WTC11 (cell line): ENCODE data around the gene CCDC30. TPM values are rescaled to one million over a fixed set of nuclear protein-coding genes. Genes with fewer than 3 reads are reported as not detected.

Experiments used
- ATAC-seq: fragments of 200-7000 bp; cut with Tn5 transposase; 2 replicates; pipeline ENCODE4 v1.10.0; 2021; ENCODE audit warnings: mild to moderate bottlenecking, moderate library complexity
- CTCF ChIA-PET: fragments of 300-600 bp; sonication (Branson Sonifier 250); formaldehyde crosslinking; loops from one replicate; lab custom pipeline; 2021; ENCODE audit warnings: antibody characterized with exemption; lab: Charles Lee
- POLR2A ChIA-PET: fragments of 350-600 bp; sonication (Branson Sonifier 250); formaldehyde crosslinking; loops from one replicate; lab custom pipeline; 2021; ENCODE audit warnings: antibody characterized with exemption; lab: Charles Lee
- DNase-seq: peaks from one replicate; pipeline ENCODE4 v3.0.0; 2021; ENCODE audit warnings: low spot score
- H3K27ac Mint-ChIP-seq: 2 replicates; pipeline ENCODE4 v1.8.0; 2021; ENCODE audit warnings: mixed read lengths
- H3K27me3 Mint-ChIP-seq: 2 replicates; pipeline ENCODE4 v1.8.0; 2021; ENCODE audit warnings: low read depth, mild to moderate bottlenecking, moderate library complexity, mixed read lengths
- H3K36me3 Mint-ChIP-seq: 2 replicates; pipeline ENCODE4 v1.8.0; 2021; ENCODE audit warnings: mixed read lengths
- H3K4me1 Mint-ChIP-seq: 2 replicates; pipeline ENCODE4 v1.8.0; 2022; ENCODE audit warnings: mixed read lengths
- H3K4me3 Mint-ChIP-seq: 2 replicates; pipeline ENCODE4 v1.8.0; 2021; ENCODE audit warnings: mild to moderate bottlenecking, moderate library complexity, mixed read lengths
- H3K9me3 Mint-ChIP-seq: 2 replicates; pipeline ENCODE4 v1.8.0; 2021; ENCODE audit warnings: mixed read lengths
- ATF6 ChIP-seq: sonication (generic); formaldehyde crosslinking; IDR thresholded peaks from 2 replicates; pipeline ENCODE4 v1.8.1; 2023; ENCODE audit warnings: mild to moderate bottlenecking, missing genetic modification reagents
- CBFB ChIP-seq: sonication (generic); formaldehyde crosslinking; IDR thresholded peaks from 2 replicates; pipeline ENCODE4 v1.8.1; 2022; ENCODE audit warnings: mild to moderate bottlenecking, low read depth, missing genetic modification reagents
- E2F1 ChIP-seq: sonication (generic); formaldehyde crosslinking; IDR thresholded peaks from 2 replicates; pipeline ENCODE4 v1.8.0; 2022; ENCODE audit warnings: mild to moderate bottlenecking, missing genetic modification reagents
- E2F4 ChIP-seq: sonication (generic); formaldehyde crosslinking; IDR thresholded peaks from 2 replicates; pipeline ENCODE4 v1.8.1; 2022; ENCODE audit warnings: low read depth, mild to moderate bottlenecking, moderate library complexity, missing genetic modification reagents, borderline replicate concordance
- ETV6 ChIP-seq: sonication (generic); formaldehyde crosslinking; IDR thresholded peaks from 2 replicates; pipeline ENCODE4 v1.8.1; 2022; ENCODE audit warnings: mild to moderate bottlenecking, missing genetic modification reagents
- FOXP1 ChIP-seq: sonication (generic); formaldehyde crosslinking; IDR thresholded peaks from 2 replicates; pipeline ENCODE4 v1.8.0; 2022; ENCODE audit warnings: missing genetic modification reagents, mild to moderate bottlenecking, moderate library complexity, borderline replicate concordance
- GRHL2 ChIP-seq: fragments of 250-450 bp; sonication (Bioruptor Pico); IDR thresholded peaks from 2 replicates; pipeline ENCODE4 v1.8.0; 2022; ENCODE audit warnings: mild to moderate bottlenecking, moderate library complexity; ENCODE audit not compliant: insufficient replicate concordance, severe bottlenecking
- JUN ChIP-seq: sonication (generic); formaldehyde crosslinking; IDR thresholded peaks from 2 replicates; pipeline ENCODE4 v1.8.0; 2023; ENCODE audit warnings: mild to moderate bottlenecking, missing genetic modification reagents
- KAT7 ChIP-seq: sonication (generic); formaldehyde crosslinking; IDR thresholded peaks from 2 replicates; pipeline ENCODE4 v1.8.1; 2023; ENCODE audit warnings: missing genetic modification reagents, mild to moderate bottlenecking, borderline replicate concordance
- MYBL2 ChIP-seq: sonication (generic); formaldehyde crosslinking; IDR thresholded peaks from 2 replicates; pipeline ENCODE4 v1.8.1; 2023; ENCODE audit warnings: mild to moderate bottlenecking, moderate library complexity, missing genetic modification reagents
- SOX15 ChIP-seq: fragments of 250-450 bp; sonication (Bioruptor Pico); IDR thresholded peaks from 2 replicates; pipeline ENCODE4 v1.9.0; 2021; ENCODE audit warnings: mild to moderate bottlenecking
- TEAD4 ChIP-seq: sonication (generic); formaldehyde crosslinking; IDR thresholded peaks from 2 replicates; pipeline ENCODE4 v1.8.0; 2022; ENCODE audit warnings: mild to moderate bottlenecking, missing genetic modification reagents
- USF2 ChIP-seq: sonication (generic); formaldehyde crosslinking; IDR thresholded peaks from 2 replicates; pipeline ENCODE4 v1.8.1; 2023; ENCODE audit warnings: mild to moderate bottlenecking, missing genetic modification reagents, moderate library complexity
- ZBTB43 ChIP-seq: sonication (generic); formaldehyde crosslinking; IDR thresholded peaks from 2 replicates; pipeline ENCODE4 v1.8.1; 2023; ENCODE audit warnings: mild to moderate bottlenecking, missing genetic modification reagents
- ZNF219 ChIP-seq: sonication (generic); formaldehyde crosslinking; IDR thresholded peaks from 2 replicates; pipeline ENCODE4 v1.8.0; 2023; ENCODE audit warnings: missing genetic modification reagents, mild to moderate bottlenecking, borderline replicate concordance
- ZNF317 ChIP-seq: sonication (generic); formaldehyde crosslinking; IDR thresholded peaks from 2 replicates; pipeline ENCODE4 v1.8.1; 2023; ENCODE audit warnings: low read depth, mild to moderate bottlenecking, moderate library complexity, missing genetic modification reagents, borderline replicate concordance
- ZNF416 ChIP-seq: fragments of 250-450 bp; sonication (Bioruptor Pico); IDR thresholded peaks from 2 replicates; pipeline ENCODE4 v1.9.0; 2021; ENCODE audit warnings: mild to moderate bottlenecking, inconsistent platforms
- ZNF423 ChIP-seq: fragments of 250-450 bp; sonication (Bioruptor Pico); IDR thresholded peaks from 2 replicates; pipeline ENCODE4 v2.1.2; 2022; ENCODE audit warnings: mild to moderate bottlenecking, moderate library complexity
- total RNA-seq: library from RNA; stranded (reverse); gene quantifications from 3 replicates; pipeline ENCODE4 v1.2.3, GENCODE V29; 2021
- TF ChIP-seq, protein P1 (sequence below): fragments of 250-450 bp; sonication (Bioruptor Pico); IDR thresholded peaks from 2 replicates; pipeline ENCODE4 v1.9.0; 2021; ENCODE audit warnings: mild to moderate bottlenecking, borderline replicate concordance
- TF ChIP-seq, protein P2 (sequence below): sonication (generic); formaldehyde crosslinking; IDR thresholded peaks from 2 replicates; pipeline ENCODE4 v1.8.1; 2022; ENCODE audit warnings: mild to moderate bottlenecking, missing genetic modification reagents, moderate library complexity, borderline replicate concordance
- TF ChIP-seq, protein P3 (sequence below): sonication (generic); formaldehyde crosslinking; conservative IDR thresholded peaks from 2 replicates; pipeline ENCODE4 v1.8.1; 2023; ENCODE audit warnings: mild to moderate bottlenecking, low read depth, missing genetic modification reagents, moderate library complexity

The CCDC30 gene
- total RNA-seq, 1 experiment from 2014 or later = 0.92 TPM

DNA sequence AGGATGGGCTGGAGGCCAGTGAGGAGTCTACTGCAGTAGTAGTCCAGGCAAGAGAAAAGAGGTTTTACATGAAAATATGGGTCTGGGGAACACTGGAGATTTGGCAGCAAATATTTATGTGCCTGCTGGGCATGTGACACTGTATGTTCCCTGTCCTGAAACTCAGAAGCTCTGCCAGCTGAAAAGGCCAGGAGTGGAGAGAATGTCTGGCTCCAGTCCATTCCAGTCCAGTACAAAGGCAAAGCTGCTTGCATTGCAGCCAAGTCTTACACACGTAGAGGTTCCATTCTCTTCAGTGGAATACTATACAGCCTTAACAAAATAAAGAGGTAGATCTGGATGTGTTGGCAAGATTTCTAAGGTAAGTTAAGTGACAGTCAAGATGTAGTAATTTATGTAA is 211.6 kb downstream of the CCDC30 start:
- Mint-ChIP-seq H3K36me3 (peaks cover 36% of the 10 kb centered on the region), H3K4me3 (no peak overlapping the region), H3K4me1 (no peaks in the 10 kb centered on the region), H3K27ac (no peak overlapping the region), H3K9me3 (no peaks in the 10 kb centered on the region), H3K27me3 (no peaks in the 10 kb centered on the region)
- DNase-seq = no peak
- ChIA-PET POLR2A (no interaction called here), CTCF (no interaction called here)
- no peak for TF ChIP-seq CBFB (CRISPR knock-in tag)
- TF ChIP-seq ZNF219 (CRISPR knock-in tag) = no peak
- no peak for TF ChIP-seq TEAD4 (CRISPR knock-in tag)
- TF ChIP-seq E2F1 (CRISPR knock-in tag) = no peak
- TF ChIP-seq, protein P1, sequence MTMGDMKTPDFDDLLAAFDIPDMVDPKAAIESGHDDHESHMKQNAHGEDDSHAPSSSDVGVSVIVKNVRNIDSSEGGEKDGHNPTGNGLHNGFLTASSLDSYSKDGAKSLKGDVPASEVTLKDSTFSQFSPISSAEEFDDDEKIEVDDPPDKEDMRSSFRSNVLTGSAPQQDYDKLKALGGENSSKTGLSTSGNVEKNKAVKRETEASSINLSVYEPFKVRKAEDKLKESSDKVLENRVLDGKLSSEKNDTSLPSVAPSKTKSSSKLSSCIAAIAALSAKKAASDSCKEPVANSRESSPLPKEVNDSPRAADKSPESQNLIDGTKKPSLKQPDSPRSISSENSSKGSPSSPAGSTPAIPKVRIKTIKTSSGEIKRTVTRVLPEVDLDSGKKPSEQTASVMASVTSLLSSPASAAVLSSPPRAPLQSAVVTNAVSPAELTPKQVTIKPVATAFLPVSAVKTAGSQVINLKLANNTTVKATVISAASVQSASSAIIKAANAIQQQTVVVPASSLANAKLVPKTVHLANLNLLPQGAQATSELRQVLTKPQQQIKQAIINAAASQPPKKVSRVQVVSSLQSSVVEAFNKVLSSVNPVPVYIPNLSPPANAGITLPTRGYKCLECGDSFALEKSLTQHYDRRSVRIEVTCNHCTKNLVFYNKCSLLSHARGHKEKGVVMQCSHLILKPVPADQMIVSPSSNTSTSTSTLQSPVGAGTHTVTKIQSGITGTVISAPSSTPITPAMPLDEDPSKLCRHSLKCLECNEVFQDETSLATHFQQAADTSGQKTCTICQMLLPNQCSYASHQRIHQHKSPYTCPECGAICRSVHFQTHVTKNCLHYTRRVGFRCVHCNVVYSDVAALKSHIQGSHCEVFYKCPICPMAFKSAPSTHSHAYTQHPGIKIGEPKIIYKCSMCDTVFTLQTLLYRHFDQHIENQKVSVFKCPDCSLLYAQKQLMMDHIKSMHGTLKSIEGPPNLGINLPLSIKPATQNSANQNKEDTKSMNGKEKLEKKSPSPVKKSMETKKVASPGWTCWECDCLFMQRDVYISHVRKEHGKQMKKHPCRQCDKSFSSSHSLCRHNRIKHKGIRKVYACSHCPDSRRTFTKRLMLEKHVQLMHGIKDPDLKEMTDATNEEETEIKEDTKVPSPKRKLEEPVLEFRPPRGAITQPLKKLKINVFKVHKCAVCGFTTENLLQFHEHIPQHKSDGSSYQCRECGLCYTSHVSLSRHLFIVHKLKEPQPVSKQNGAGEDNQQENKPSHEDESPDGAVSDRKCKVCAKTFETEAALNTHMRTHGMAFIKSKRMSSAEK (CRISPR knock-in tag) = no peak
- no peak for TF ChIP-seq ETV6 (CRISPR knock-in tag)
- TF ChIP-seq ZNF416 (CRISPR knock-in tag) = no peak
- no peak for TF ChIP-seq GRHL2 (CRISPR knock-in tag)
- no peak for TF ChIP-seq ZNF423
- TF ChIP-seq, protein P2, sequence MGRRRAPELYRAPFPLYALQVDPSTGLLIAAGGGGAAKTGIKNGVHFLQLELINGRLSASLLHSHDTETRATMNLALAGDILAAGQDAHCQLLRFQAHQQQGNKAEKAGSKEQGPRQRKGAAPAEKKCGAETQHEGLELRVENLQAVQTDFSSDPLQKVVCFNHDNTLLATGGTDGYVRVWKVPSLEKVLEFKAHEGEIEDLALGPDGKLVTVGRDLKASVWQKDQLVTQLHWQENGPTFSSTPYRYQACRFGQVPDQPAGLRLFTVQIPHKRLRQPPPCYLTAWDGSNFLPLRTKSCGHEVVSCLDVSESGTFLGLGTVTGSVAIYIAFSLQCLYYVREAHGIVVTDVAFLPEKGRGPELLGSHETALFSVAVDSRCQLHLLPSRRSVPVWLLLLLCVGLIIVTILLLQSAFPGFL = no peak
- TF ChIP-seq KAT7 (CRISPR knock-in tag) = no peak
- no peak for TF ChIP-seq E2F4 (CRISPR knock-in tag)
- TF ChIP-seq, protein P3, sequence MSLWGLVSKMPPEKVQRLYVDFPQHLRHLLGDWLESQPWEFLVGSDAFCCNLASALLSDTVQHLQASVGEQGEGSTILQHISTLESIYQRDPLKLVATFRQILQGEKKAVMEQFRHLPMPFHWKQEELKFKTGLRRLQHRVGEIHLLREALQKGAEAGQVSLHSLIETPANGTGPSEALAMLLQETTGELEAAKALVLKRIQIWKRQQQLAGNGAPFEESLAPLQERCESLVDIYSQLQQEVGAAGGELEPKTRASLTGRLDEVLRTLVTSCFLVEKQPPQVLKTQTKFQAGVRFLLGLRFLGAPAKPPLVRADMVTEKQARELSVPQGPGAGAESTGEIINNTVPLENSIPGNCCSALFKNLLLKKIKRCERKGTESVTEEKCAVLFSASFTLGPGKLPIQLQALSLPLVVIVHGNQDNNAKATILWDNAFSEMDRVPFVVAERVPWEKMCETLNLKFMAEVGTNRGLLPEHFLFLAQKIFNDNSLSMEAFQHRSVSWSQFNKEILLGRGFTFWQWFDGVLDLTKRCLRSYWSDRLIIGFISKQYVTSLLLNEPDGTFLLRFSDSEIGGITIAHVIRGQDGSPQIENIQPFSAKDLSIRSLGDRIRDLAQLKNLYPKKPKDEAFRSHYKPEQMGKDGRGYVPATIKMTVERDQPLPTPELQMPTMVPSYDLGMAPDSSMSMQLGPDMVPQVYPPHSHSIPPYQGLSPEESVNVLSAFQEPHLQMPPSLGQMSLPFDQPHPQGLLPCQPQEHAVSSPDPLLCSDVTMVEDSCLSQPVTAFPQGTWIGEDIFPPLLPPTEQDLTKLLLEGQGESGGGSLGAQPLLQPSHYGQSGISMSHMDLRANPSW = no peak
- no peak for TF ChIP-seq JUN (CRISPR knock-in tag)
- no peak for TF ChIP-seq FOXP1 (CRISPR knock-in tag)
- ATAC-seq = no peak

- Mint-ChIP-seq H3K4me3 (no peak overlapping the region), H3K4me1 (peaks cover 6% of the 10 kb centered on the region), H3K9me3 (no peaks in the 10 kb centered on the region), H3K27ac (no peak overlapping the region), H3K36me3 (peaks cover 29% of the 10 kb centered on the region), H3K27me3 (no peaks in the 10 kb centered on the region)
- DNase-seq (no peak), ATAC-seq (no peak)
- ChIA-PET POLR2A (no interaction called here), CTCF (no interaction called here)
- TF ChIP-seq ZNF219 (CRISPR knock-in tag) (no peak), ZNF317 (no peak), GRHL2 (CRISPR knock-in tag) (no peak), ZBTB43 (CRISPR knock-in tag) (no peak), MYBL2 (CRISPR knock-in tag) (no peak), ATF6 (no peak), SOX15 (CRISPR knock-in tag) (no peak), USF2 (CRISPR knock-in tag) (no peak)
Measured at GRCh38 chr1:42675467-42675866, 212.4 kb downstream of the CCDC30 start.
